Transverse colon (tissue), 3 donors: ENCODE measurements around the gene UGT1A10.

Experiments
- CTCF ChIP-seq, 5 experiments: fragments of 200-600 bp in 3 of 5; fragments of 450-650 bp in 2 of 5; sonication (generic) in 3 of 5; IDR thresholded peaks; 1 replicate in 2 of 5; 2 replicates in 3 of 5; pipeline ENCODE4 v1.5.1; 2016 to 2017; ENCODE audit warnings: antibody characterized with exemption in 5 of 5, inconsistent platforms in 3 of 5, mild to moderate bottlenecking in 2 of 5, moderate library complexity in 1 of 5
- POLR2A ChIP-seq: fragments of 450-650 bp; IDR thresholded peaks from one replicate; pipeline ENCODE4 v1.6.1; 2016; ENCODE audit warnings: antibody characterized with exemption, mild to moderate bottlenecking, moderate library complexity

- TF ChIP-seq CTCF (IDR thresholded peaks at IDR 0.05) (no peak), POLR2A (no peak)
Observed at GRCh38 chr2:233702238-233702637, 66.0 kb downstream of the UGT1A10 start.
